Forelimb muscle (tissue), 1 donor: ENCODE data around the gene SLC2A10. TPM values are rescaled to one million over a fixed set of nuclear protein-coding genes. Genes with fewer than 3 reads are reported as not detected.

Experiments
- DNase-seq: peaks from one replicate; pipeline ENCODE4 v3.0.0-alpha.2; 2013; ENCODE audit warnings: low read depth
- polyA plus RNA-seq: library from polyadenylated mRNA; unstranded; fragments of 120-200 nt; gene quantifications from one replicate; pipeline ENCODE4 v1.2.1, GENCODE V29; 2013; ENCODE audit not compliant: insufficient read length

SLC2A10 gene
- polyA plus RNA-seq, 1 donor = 16.1 TPM

DNA sequence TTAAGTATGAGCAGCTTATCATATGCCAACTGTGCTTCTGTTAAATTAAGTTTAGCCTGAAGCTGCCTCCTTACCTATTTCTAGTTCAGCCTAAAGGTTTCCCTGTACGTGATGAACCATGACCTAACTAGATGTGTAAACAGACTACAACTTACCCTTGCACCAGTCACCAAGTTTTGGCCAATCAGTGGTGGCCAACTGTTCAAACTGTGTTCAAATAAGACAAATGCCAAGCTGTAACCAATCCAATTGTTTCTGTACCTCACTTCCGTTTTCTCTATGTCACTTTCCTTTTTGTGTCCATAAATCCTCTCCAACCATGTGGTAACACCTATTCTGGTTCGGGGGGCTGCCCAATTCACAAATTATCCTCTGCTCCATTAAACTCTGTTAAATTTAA, 6.0 kb upstream of the SLC2A10 start:
- no peak for DNase-seq

DNA sequence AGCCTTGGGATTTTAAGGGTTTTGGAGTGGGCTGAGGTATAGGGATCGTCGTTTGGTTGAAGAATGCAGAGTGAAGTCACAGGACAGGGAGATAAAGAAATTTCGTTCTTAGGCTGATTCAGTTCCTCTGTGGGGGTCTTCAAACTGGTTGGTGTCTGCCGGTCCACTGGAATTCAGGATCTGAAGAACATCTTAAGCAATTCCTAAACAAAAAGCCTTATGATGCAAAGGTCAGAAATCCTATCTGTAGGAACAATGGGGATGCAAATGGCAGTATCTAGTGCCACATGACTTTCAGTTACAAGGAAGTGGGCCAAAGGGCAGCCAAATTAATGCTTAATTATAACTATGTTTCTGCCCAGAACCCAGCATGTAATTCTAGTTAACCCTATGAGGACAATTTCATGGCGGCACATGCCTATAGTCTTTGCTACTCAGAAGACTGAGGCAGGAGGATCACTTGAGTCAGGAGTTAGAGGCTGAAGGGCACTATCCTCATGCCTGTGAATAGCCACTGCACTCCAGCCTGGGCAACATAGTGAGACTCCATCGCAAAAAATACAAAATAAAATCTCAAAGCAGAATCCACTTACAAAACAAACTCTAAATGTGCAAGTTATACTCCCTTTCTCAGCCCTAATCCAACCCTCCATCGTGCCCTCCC, 4.6 kb upstream of the SLC2A10 start:
- DNase-seq = no peak

DNA sequence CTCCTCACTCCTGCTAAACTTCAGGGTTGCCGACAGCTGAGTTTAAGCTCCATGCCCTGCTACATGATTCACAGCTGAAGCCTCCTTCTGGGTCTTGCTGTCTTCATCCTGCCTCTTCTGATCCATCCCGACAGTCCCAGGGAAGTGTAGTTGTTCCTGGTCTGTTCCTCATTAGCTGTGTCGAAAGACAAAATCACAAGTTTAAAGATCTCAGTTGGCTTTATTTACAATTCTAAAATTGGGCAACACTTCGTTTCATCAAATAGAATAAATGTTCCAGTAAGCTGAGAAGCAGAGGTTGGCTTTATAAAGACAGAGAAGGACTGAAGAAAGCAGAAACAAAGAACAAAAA, 4.1 kb upstream of the SLC2A10 start:
- no peak for DNase-seq

DNA sequence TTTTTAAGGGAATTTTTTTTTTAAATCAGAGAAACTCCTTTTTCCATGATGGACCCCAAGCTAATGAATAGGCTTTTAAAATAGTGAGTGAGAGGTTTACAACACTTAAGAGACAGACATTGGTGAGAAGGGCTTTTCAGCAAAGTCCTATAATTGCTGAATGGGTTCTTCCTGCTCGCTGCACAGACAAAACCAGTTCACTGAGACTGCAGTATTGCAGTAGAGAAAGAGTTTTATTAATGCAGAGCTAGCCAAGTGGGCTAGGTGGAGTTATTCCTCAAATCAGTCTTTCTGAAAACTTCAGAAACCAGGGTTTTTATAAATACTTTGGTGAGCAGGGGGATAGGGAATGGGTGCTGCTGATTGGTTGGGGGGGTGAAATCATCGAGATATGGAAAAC, 3.2 kb upstream of the SLC2A10 start:
- no peak for DNase-seq

DNA sequence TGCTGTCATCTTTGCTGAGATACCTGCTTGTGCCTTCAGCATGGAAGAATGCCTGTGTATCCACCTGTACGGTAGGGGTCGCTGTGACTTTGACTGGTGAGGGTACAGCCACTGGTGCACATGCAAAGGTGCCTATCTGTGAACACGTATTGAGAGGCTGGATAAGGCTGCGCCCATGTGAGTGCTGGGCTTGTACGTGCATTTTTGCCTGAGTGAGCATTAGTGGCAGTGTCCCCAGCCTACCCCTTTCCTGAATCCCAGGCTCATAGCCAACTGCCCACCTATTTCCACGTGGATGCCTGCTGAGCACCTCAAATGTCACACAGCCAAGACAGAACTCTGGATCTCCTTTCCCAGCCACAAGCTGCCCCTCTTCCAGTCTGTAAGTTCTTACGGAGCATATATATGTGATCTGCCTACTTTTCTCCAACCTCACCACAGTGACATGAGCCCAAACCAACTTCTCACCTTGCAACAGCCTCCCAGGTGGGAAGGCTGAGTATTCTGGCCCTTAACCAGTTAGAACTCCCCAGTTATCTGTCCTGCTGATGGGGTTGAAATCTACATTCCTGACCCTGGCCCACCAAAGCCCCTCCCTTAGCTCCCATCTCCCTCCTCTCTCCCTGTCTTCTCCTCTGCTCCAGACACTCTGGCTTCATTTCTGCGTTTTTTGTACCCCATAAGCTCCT, 1.1 kb upstream of the SLC2A10 start:
- no peak for DNase-seq

DNA sequence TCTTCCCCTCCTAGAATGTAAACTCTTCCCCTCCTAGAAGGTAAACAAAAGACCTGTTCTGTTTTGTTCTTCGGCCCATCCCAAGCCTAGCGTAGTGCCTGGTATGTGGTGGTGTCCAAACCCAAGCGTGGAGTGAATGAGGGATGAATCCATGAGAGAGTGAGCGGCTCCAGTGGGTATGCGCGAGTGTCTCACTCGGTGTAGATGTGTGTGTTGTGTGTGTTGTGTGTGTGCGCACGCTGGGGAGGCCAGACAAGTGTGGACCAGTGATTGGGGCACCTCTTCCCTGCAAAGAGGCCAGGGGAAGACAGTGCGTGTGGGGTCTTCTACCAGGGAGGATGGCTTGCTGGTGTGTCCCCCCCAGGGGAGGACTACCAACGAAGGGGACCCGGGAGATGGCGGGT, 392 bp upstream of the SLC2A10 start:
- no peak for DNase-seq

DNA sequence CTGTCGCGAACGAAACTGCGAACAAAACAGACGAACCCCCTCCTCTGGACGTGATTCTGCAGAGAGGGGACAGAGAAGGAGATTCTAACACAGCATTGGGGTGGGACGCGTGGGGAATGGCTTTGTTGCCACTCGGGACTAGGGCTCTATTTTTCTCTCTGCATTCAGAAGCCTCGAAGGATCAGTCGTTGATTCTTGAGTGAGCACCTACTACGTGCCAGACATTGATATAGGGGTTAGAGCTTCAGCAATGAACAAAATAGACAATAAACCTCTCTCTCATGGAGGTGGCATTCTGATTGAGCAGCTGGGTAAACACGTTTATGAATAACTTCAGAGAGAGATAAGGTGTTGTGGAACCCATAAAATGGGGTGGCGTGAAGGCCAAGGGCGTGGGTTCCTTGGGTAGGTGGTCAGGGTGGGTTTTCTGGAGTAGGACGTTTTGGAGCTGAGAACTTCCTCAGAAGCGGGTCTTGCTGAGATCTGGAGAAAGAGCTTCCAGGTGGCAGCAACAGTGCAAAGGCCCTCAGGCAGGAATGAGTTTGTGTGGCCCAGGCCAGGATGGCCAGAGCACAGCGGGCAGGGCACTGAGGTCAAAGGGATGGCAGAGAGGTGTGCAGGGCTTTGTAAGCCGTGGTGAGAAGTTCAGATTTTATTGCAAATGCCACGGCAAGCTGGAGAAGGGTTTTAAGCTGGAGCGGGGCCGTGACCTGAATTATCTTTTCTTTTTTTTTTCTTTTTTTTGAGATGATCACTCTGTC, 884 bp downstream of the SLC2A10 start:
- DNase-seq = no peak

DNA sequence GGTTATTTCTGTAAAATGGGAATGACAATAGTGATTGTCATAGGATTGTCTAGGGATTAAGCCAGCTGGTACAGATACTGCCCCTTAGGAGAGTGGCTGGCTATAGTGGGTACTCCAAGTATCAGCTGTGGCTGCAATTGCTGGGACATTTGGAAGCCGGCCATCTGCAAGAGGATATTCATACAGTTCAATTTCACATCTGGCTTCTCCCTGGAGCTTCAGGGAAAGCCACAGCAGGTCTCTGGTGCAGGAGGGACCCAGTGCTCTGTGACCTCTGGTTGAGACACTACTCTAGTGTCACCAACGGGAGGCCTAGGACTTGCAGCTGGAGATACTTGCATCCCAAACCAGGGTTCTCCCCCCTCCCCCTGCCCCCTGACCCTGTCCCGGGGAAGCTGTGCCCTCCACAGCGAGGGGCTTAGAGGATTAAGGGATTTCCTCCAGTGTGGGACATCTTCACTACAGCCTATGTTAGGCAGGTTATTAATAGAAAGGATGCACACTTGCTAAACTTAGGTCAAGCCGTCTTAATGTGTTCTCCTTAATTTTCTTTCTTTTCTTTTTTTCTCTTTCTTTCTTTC, 2.7 kb downstream of the SLC2A10 start:
- DNase-seq = no peak

DNA sequence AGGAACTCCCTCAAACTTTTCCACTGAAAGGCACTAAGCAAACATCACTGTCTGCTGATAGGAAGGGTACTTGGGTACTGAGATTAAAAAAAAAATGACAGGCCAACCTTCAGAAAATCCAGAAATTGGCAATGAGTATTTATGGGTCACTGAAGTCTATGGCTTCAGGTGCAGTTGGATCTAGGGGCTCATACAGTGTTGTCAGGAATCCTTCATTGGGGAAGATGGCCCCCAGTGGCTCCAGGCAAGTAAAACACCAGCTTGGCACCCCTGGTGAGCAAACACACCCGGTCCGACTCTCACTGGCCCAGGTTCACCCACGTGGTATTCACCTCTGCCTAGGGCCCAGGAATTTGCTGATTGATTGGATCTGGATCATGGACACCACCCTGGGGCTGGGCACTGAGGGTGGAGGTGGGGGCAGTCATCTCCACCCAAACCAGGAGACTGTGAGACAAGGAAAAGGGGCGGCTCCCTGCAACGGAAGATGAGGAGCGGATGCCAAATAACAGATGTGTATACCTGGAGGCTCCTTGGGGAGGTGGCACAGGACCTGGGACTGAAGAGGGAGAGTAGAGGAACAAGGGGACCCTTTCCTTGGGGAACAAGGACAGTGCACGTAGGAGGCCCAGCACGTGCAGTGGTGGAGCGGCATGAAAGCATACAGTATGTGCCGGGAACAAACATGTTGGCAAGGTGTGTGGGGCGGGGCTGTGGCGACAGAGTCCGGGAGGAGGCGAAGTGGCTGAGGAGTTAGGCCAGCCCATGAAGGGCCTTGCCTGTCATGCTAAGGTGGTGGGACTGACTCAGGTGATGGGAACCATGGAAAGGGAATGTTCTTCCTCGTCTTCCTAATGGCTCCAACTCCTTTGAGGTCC, 4.7 kb downstream of the SLC2A10 start:
- no peak for DNase-seq

DNA sequence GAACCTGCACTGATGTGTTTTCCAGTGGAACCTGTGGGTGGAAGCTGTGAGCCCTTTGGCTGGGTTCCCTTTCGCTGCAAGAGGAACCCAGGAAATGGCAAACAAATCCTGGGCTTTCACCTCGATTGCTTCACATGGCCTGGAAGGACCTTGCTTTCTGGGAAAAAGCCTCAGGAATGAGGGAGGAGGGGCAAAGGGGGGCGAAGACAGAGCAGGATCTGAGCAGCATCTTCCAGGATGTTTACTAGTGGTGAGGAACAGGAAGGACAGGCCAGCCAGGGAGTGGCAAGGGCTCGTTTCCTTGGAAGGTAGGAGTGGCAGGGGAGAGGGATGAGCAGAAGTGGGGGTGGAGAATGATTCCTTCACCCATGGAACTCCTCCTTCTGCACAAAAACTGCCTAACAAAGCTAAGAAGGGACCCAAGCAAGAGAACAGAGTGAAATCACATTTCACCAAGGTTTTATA, 5.9 kb downstream of the SLC2A10 start:
- DNase-seq = no peak

DNA sequence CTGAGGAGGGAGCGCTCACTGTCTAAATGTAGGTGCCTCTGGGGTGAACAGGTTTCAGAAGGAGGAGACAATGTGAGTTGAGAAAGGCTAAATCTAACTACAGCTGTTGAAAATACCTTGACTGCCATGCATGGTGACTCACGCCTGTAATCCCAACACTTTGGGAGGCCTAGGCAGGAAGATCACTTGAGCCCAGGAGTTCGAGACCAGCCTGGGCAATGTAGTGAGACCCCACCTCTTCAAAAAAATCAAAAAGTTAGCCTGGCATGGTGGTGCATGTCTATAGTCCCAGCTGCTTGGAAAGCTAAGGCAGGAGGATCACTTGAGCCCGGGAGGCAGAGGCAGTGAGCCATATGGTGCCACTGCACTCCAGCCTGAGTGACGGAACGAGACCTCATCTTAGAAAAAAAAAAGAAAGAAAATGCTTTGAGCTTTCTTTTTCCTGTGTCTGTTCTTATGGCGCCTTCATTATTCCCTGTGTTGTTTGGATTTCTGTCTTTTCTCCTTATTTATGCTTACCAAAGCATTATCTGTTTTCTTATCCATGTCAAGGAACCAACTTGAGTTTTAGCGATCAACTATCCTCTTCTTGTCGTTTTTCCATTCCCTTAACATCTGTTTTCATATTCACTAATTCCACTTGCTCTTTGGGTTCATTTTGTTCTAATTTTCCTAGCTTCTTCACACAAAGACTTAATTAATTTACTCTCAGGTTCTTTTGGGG, 8.5 kb downstream of the SLC2A10 start:
- no peak for DNase-seq

DNA sequence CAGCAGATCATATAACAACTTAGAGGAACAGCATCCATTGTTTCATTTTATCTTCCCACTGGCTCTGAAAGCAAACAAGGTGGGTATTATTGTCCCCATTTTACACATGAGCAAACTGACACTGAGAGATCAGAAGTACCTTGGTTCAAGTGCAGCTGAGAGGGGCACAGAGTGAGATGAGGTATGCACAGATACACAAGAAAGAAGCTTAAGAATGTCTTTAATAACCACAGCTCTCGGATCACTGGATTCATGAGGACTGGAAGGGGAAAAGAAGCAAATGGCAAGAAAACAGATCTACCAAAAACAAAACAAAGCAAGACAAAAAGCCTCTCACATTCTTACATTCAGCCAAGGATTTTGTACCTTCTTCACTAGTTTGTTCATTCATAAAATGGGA, 10.6 kb downstream of the SLC2A10 start:
- DNase-seq = no peak

DNA sequence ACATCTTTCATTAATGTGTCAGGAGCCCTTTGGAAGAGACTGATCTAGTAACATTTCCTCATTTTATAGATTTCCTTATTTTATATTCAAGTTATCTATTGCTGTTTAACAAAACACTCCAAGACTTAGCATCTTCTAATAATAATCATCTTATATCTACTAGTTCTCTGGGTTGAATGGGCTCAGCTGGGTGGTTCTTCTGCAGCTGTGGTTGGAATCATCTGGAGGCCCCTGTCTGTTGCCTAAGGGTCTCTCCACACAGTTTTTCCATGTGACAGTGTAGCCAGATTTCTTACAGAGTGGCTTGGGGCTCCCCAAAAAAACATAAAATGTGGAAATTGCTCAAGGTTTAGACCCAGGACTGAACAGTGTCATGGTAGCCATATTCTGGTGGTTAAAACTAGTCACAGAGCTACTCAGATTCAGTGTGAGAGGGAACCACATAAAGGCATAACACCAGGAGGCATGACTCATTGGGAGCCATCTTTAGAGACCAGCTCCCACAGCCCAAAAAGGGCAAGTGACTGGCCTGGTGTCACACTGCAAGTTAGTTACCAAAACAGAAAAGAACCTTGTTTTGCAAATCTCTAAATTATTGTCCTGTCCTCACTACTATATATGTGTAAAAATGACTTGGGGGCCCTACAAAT, 11.5 kb downstream of the SLC2A10 start:
- no peak for DNase-seq

DNA sequence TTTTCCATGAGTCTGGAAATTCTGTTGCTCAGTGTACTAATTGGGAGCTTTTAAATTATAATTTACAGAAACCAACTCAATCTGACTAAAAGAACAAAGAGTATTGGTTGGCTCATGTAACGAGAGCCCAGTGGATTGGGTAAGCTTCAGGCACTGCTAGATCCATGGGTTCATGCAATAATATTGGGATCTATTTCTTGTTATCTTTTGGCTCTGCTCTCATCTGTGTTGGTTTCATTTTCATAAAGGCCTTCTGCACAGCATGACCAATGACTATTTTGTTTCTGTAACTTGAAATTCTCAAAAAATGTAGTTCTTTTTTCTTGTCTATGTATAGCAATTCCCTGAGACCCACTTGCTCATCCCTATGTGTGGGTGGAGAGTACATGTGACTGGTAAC, 12.0 kb downstream of the SLC2A10 start:
- DNase-seq = no peak

DNA sequence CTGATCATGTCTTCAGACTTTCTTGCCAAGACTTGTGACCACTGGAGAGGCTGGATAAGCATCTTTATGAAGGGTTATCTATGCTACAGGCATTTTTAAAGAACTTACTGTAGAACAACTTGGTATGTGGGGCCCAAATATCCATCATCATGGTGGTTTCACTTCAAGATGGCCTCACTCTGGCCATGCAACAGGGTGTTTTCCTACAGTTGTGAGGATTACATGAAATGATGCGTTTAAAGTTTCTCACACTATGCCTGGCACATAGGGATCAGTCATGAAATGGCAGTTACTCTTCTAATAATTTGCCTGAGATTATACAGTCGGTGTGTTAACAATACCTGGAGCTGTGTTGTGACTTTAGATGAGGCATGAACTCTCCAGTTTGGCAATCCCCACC, 13.0 kb downstream of the SLC2A10 start:
- no peak for DNase-seq

DNA sequence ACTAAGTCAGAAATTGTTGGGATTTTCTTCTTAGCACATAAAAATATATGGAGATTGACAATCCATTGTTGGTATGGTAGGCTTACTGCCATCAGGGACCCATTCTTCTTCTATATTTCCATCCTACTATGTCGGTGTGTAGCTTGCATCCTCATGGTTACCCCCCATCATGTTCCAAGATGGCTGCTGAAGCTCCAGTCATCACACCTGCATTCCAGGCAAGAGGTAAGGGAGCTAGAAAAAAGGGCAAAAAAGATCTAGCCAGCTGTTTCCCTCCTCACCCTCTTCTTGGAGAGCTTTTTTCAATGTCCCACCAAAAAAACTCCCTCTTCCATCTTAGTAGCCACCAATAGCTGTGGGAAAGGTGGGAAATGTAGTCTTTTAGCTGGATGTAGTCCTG, 13.6 kb downstream of the SLC2A10 start:
- no peak for DNase-seq

DNA sequence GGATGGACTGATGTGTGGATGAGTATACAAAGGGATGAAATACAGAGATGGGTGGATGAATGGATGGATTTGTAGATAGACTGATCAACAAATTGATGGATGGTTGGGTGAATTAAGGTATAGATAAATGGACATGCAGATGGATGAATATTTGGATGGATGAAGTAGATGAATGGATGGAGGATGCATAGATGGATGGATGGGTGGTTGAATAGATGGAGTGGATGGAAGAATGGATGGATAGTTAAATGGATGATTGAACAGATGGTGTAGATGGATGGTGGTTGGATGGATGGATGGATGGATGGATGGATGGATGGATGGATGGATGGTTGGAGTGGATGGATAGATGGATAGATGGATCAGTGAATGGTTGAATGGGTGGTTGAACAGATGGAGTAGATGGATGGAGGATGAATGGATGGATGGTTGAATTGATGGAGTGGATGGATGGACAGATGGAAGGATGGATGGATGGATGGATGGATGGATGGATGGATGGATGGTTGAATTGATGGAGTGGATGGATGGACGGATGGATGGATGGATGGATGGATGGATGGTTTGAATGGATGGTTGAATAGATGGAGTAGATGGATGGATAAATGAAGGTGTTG, 15.0 kb downstream of the SLC2A10 start:
- DNase-seq = no peak

DNA sequence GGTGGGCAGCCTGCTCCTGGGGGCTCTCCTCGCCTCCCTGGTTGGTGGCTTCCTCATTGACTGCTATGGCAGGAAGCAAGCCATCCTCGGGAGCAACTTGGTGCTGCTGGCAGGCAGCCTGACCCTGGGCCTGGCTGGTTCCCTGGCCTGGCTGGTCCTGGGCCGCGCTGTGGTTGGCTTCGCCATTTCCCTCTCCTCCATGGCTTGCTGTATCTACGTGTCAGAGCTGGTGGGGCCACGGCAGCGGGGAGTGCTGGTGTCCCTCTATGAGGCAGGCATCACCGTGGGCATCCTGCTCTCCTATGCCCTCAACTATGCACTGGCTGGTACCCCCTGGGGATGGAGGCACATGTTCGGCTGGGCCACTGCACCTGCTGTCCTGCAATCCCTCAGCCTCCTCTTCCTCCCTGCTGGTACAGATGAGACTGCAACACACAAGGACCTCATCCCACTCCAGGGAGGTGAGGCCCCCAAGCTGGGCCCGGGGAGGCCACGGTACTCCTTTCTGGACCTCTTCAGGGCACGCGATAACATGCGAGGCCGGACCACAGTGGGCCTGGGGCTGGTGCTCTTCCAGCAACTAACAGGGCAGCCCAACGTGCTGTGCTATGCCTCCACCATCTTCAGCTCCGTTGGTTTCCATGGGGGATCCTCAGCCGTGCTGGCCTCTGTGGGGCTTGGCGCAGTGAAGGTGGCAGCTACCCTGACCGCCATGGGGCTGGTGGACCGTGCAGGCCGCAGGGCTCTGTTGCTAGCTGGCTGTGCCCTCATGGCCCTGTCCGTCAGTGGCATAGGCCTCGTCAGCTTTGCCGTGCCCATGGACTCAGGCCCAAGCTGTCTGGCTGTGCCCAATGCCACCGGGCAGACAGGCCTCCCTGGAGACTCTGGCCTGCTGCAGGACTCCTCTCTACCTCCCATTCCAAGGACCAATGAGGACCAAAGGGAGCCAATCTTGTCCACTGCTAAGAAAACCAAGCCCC, 16.0 kb downstream of the SLC2A10 start:
- no peak for DNase-seq

DNA sequence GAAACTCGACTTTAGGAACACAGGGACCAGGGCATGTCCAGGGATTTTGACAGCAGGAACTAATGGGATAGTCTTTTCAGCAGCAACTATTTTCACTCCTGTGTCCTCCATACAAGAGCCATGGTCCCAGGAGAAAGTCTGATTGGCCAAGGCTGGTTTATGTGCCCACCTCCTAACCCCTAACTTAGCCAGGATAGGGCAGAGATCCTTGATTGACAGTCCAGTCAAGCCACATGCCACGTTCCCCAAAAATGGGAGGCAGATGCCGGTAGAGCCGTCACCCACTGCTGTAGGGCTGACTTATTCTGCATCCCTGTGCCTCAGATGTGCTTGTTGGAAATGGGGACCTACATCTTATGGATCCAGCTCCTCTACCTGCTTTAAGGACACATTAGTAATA, 22.3 kb downstream of the SLC2A10 start:
- no peak for DNase-seq
